ENCODE data around the gene SLC3A2. TPM values are rescaled to one million over a fixed set of nuclear protein-coding genes. Genes with fewer than 3 reads are reported as not detected.

SLC3A2 gene
- total and polyA plus RNA-seq, 2 experiments from 2014 or later = 79.2 to 93.8 TPM

DNA sequence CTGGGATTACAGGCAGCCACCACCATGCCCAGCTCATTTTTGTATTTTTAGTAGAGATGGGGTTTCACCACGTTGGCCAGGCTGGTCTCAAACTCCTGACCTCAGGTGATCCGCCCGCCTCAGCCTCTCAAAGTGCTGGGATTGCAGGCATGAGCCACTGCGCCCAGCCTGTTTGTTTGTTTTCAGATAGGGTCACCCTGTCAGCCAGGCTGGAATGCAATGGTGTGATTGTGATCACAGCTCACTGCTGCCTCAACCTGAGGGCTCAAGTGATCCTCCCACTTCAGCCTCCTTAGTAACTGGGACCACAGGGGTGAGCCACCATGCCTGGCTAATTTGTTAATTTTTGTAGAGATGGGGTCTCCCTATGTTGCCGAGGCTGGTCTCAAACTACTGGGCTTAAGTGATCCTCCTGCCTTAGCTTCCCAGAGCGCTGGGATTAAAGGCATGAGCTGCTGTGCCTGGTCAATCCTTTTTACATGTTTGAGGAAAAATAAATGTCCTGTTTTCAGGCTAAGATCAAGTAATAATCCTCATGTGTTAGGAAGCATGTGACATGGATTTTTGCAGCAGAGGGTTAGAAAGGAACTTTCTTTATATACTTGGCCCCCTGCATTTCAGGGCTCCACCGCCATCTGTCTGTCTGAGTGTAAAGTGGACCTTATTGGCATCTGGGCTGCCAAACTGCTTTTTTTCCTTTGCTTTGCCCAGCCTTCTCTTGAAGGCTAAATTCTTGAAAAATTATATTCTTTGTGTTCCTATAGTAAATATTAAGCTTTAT lies 4.8 kb upstream of the SLC3A2 start:
- H3K36me3 ChIP-seq = peaks cover 7% of the 10 kb centered on the region

DNA sequence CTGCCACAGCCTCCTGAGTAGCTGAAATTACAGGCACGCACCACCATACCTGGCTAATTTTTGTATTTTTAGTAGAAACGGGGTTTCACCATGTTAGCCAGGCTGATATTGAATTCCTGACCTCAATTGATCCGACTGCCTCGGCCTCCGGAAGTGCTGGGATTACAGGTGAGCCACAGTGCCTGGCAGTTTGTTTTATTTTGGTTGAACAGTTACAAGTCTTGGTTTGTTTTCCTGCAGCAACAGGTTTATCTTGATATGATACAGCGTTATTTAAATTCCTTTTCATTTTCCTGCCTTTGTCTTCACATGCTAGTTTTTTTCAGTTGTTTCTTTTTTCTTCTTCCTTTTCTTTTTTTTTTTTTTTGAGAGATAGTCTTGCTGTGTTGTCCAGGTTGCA lies 4.0 kb upstream of the SLC3A2 start:
- Histone ChIP-seq H3K4me1 (ENCODE audit: low read depth) (peaks cover 8% of the 10 kb centered on the region), H3K27me3 (no peaks in the 10 kb centered on the region), H3K9me3 (ENCODE audit: low read depth) (no peaks in the 10 kb centered on the region), H3K4me3 (no peak overlapping the region), H3K27ac (peak overlapping the region; percentile 77), H3K36me3 (peaks cover 7% of the 10 kb centered on the region)
- no peak for DNase-seq (ENCODE audit: low read depth in 1 of 2, low spot score in 1 of 2)
- TF ChIP-seq, protein P1, sequence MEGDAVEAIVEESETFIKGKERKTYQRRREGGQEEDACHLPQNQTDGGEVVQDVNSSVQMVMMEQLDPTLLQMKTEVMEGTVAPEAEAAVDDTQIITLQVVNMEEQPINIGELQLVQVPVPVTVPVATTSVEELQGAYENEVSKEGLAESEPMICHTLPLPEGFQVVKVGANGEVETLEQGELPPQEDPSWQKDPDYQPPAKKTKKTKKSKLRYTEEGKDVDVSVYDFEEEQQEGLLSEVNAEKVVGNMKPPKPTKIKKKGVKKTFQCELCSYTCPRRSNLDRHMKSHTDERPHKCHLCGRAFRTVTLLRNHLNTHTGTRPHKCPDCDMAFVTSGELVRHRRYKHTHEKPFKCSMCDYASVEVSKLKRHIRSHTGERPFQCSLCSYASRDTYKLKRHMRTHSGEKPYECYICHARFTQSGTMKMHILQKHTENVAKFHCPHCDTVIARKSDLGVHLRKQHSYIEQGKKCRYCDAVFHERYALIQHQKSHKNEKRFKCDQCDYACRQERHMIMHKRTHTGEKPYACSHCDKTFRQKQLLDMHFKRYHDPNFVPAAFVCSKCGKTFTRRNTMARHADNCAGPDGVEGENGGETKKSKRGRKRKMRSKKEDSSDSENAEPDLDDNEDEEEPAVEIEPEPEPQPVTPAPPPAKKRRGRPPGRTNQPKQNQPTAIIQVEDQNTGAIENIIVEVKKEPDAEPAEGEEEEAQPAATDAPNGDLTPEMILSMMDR (IDR thresholded peaks at IDR 0.05; ENCODE audit: low read depth, low read length) = no peak

More for the DNA sequence above, 4.8 kb upstream of the SLC3A2 start:
- H3K27ac ChIP-seq = no peak overlapping the region
- H3K9me3 ChIP-seq (ENCODE audit: low read depth) = no peaks in the 10 kb centered on the region
- H3K4me1 ChIP-seq (ENCODE audit: low read depth) = peaks cover 8% of the 10 kb centered on the region
- H3K4me3 ChIP-seq = no peak overlapping the region
- TF ChIP-seq, protein P1 (IDR thresholded peaks at IDR 0.05; ENCODE audit: low read depth, low read length) = no peak
- H3K27me3 ChIP-seq = no peaks in the 10 kb centered on the region
- no peak for DNase-seq (ENCODE audit: low read depth in 1 of 2, low spot score in 1 of 2)

DNA sequence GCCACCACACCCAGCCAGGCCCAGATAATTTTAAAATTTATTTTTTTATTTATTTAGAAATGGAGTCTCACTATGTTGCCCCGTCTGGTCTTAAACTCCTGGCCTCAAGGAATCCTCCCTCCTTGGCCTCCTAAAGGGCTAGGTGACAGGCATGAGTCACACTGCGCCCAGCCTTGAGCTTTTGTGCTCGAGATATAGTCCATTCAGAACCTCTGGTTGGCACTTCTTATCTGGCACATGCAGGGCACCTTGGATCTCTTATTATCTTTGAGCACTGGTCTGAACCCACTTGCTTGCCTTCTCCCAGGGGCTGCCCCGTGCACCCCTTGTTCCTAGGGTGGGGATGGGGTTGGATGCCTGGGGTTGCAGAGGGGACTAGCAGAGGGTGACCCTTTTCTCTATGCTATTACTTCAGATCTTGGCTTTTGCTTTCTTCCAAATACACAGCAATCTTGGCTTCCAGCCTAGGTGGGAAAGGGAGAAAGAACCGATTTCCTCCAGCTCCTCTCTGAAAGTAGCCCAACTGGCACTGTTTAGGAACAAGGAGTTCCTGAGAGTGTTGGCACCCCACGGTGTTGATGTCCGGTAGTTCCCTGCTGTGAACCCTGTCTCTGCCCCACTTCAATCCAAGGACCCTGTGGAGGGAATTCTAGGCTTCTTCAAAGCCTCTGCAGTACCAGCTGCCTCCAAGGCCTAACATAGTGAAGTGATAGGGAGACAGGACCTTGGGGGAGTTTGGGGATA lies 1.3 kb upstream of the SLC3A2 start:
- H3K4me1 ChIP-seq (ENCODE audit: low read depth) = peaks cover 17% of the 10 kb centered on the region
- peak overlapping the region; percentile 94 for H3K27ac ChIP-seq
- no peaks in the 10 kb centered on the region for H3K9me3 ChIP-seq (ENCODE audit: low read depth)
- TF ChIP-seq, protein P1 (IDR thresholded peaks at IDR 0.05; ENCODE audit: low read depth, low read length) = no peak
- peak in 1 of 2 donors; percentile 65 for DNase-seq (ENCODE audit: low read depth in 1 of 2, low spot score in 1 of 2)
- H3K4me3 ChIP-seq = no peak overlapping the region
- H3K36me3 ChIP-seq = peaks cover 20% of the 10 kb centered on the region
- H3K27me3 ChIP-seq = no peaks in the 10 kb centered on the region

DNA sequence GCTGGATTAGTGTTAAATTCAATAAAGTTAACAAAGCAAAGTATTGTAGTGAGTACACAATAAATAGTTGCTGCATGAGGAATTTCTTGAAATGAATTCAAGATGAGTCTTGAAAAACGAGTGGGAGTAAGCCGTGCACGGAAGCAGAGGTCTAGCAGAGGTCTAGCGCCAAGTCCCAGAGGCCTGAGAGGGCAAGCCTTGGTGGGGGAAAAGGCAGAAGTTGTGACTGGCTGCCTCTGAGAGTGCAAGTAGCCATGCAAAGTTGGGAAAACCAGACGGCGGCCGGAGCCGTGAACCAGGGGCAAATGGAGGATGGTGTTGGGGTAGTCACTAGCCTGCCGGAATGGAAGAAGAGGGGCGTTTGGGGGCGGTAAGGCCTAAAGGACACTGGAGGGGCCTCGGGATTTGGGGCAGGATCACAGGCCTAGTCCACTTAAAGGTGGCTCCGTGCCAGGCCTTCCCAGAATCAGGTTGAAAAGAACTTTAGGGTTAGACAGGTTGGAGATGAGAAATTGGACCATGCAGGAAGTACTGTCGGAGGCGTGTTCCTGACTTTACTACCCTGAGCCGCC lies 379 bp upstream of the SLC3A2 start:
- TF ChIP-seq, protein P1 (IDR thresholded peaks at IDR 0.05; ENCODE audit: low read depth, low read length) = no peak
- Histone ChIP-seq H3K27me3 (no peaks in the 10 kb centered on the region), H3K4me3 (peak overlapping the region; percentile 70), H3K4me1 (ENCODE audit: low read depth) (peaks cover 17% of the 10 kb centered on the region), H3K9me3 (ENCODE audit: low read depth) (no peaks in the 10 kb centered on the region), H3K36me3 (peaks cover 26% of the 10 kb centered on the region), H3K27ac (peak overlapping the region; percentile 94)
- peak; percentile 46 to 90 for DNase-seq (ENCODE audit: low read depth in 1 of 2, low spot score in 1 of 2)

DNA sequence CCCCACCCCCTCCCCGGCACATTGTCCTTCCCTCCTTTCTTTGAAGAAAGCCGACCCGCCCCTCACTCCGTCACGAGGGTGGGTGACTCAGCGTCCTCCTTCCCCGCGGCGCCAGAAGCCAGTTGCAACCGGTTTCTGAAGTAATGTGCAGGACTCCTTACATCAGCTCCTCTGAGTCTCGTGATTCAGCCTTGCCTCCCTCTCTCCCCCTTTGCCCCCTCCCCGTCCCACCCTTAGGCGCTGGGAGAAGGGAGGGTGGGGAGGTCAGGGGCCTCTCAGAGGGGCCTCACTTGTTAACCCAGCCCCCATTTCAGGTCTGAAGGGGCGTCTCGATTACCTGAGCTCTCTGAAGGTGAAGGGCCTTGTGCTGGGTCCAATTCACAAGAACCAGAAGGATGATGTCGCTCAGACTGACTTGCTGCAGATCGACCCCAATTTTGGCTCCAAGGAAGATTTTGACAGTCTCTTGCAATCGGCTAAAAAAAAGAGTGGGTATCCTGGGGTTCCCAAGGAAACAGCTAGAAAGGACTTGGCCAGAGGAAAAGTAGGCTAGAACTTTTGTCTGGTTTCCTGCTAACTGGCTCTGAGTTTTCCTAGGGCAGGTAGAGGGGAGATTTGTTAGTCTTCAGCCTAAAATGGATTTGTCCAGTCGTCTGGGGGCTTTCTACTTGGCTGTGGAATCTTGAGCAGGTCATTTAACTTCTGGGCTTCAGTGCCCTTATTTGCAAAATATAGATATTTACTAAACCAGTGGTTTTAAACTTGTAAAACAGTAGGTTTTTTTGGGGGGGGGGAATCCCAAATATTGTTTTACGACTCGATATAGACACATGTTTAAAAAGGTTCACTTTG lies 1.1 kb downstream of the SLC3A2 start:
- TF ChIP-seq, protein P1 (IDR thresholded peaks at IDR 0.05; ENCODE audit: low read depth, low read length) = no peak
- peak; percentile 90 to 98 for DNase-seq (ENCODE audit: low read depth in 1 of 2, low spot score in 1 of 2)
- no peaks in the 10 kb centered on the region for H3K27me3 ChIP-seq

More for the DNA sequence above, 1.1 kb downstream of the SLC3A2 start:
- H3K9me3 ChIP-seq (ENCODE audit: low read depth) = no peaks in the 10 kb centered on the region
- H3K27ac ChIP-seq = peak overlapping the region; percentile 94
- H3K36me3 ChIP-seq = peaks cover 41% of the 10 kb centered on the region
- peak overlapping the region; percentile 70 for H3K4me3 ChIP-seq
- H3K4me1 ChIP-seq (ENCODE audit: low read depth) = peaks cover 17% of the 10 kb centered on the region

All from cardiac muscle cell (in vitro differentiated cells and primary cell).